Measurements from ENCODE around the gene SPTA1. TPM values are rescaled to one million over a fixed set of nuclear protein-coding genes. Genes with fewer than 3 reads are reported as not detected.

The SPTA1 gene
- total and polyA plus RNA-seq, 2 of the 4 experiments (the other 2 are of a cell fraction) = not detected

Other genes starting within 250 kb of the SPTA1 start
- not detected in 2 replicates for gene OR10K1, start 224.9 kb downstream of the SPTA1 start, total RNA-seq (2012; rRNA removed)
- gene OR10K1, start 224.9 kb downstream of the SPTA1 start, polyA plus RNA-seq (2012; rRNA removed) = not detected in 2 replicates
- not detected in 2 replicates for gene OR10R2, start 214.5 kb downstream of the SPTA1 start, total RNA-seq (2012; rRNA removed)
- gene OR10R2, start 214.5 kb downstream of the SPTA1 start, polyA plus RNA-seq (2012; rRNA removed) = not detected in 2 replicates
- gene OR6Y1, start 132.3 kb downstream of the SPTA1 start, total RNA-seq (2012; rRNA removed) = not detected in 2 replicates
- gene OR6Y1, start 132.3 kb downstream of the SPTA1 start, polyA plus RNA-seq (2012; rRNA removed) = not detected in 2 replicates
- not detected in 2 replicates for gene OR6P1, start 116.1 kb downstream of the SPTA1 start, total RNA-seq (2012; rRNA removed)
- gene OR6P1, start 116.1 kb downstream of the SPTA1 start, polyA plus RNA-seq (2012; rRNA removed) = not detected in 2 replicates
- gene OR10X1, start 106.8 kb downstream of the SPTA1 start, total RNA-seq (2012; rRNA removed) = not detected in 2 replicates
- not detected in 2 replicates for gene OR10X1, start 106.8 kb downstream of the SPTA1 start, polyA plus RNA-seq (2012; rRNA removed)
- not detected in 2 replicates for gene OR10Z1, start 81.4 kb downstream of the SPTA1 start, total RNA-seq (2012; rRNA removed)
- not detected in 2 replicates for gene OR10Z1, start 81.4 kb downstream of the SPTA1 start, polyA plus RNA-seq (2012; rRNA removed)
- gene OR6K2, start 13.9 kb upstream of the SPTA1 start, total RNA-seq (2012; rRNA removed) = not detected in 2 replicates
- gene OR6K2, start 13.9 kb upstream of the SPTA1 start, polyA plus RNA-seq (2012; rRNA removed) = not detected in 2 replicates
- not detected in 2 replicates for gene OR6K3, start 34.0 kb upstream of the SPTA1 start, total RNA-seq (2012; rRNA removed)
- gene OR6K3, start 34.0 kb upstream of the SPTA1 start, polyA plus RNA-seq (2012; rRNA removed) = not detected in 2 replicates
- not detected in 2 replicates for gene OR6K6, start 68.0 kb upstream of the SPTA1 start, total RNA-seq (2012; rRNA removed)
- not detected in 2 replicates for gene OR6K6, start 68.0 kb upstream of the SPTA1 start, polyA plus RNA-seq (2012; rRNA removed)
- not detected in 2 replicates for gene OR6N1, start 85.5 kb upstream of the SPTA1 start, total RNA-seq (2012; rRNA removed)
- gene OR6N1, start 85.5 kb upstream of the SPTA1 start, polyA plus RNA-seq (2012; rRNA removed) = not detected in 2 replicates
- not detected in 2 replicates for gene OR6N2, start 94.5 kb upstream of the SPTA1 start, total RNA-seq (2012; rRNA removed)
- not detected in 2 replicates for gene OR6N2, start 94.5 kb upstream of the SPTA1 start, polyA plus RNA-seq (2012; rRNA removed)
- gene MNDA, start 144.6 kb upstream of the SPTA1 start, total RNA-seq (2012; rRNA removed) = not detected in 2 replicates
- gene MNDA, start 144.6 kb upstream of the SPTA1 start, polyA plus RNA-seq (2012; rRNA removed) = not detected in 2 replicates
- not detected in 2 replicates for gene PYHIN1, start 244.8 kb upstream of the SPTA1 start, total RNA-seq (2012; rRNA removed)
- not detected in 2 replicates for gene PYHIN1, start 244.8 kb upstream of the SPTA1 start, polyA plus RNA-seq (2012; rRNA removed)

Measured in IMR-90 (cell line).